HepG2 (cell line): Measurements from ENCODE around the gene HDAC5. TPM values are rescaled to one million over a fixed set of nuclear protein-coding genes. Genes with fewer than 3 reads are reported as not detected.

Experiments used
- ATAD3A ChIP-seq: sonication (generic); formaldehyde crosslinking; IDR thresholded peaks from 2 replicates; pipeline ENCODE4 v1.4.0; 2020; ENCODE audit warnings: missing genetic modification reagents
- FOXM1 ChIP-seq: sonication (generic); formaldehyde crosslinking; IDR thresholded peaks from 2 replicates; pipeline ENCODE4 v1.5.0; 2020; ENCODE audit warnings: missing genetic modification reagents
- KDM5A ChIP-seq: fragments of 200-600 bp; sonication (generic); IDR thresholded peaks from 2 replicates; pipeline ENCODE4 v1.7.0; 2018; ENCODE audit warnings: antibody characterized with exemption, mild to moderate bottlenecking, low read length, borderline replicate concordance
- MTF2 ChIP-seq: sonication (generic); formaldehyde crosslinking; IDR thresholded peaks from 2 replicates; pipeline ENCODE4 v1.5.0; 2020; ENCODE audit warnings: missing genetic modification reagents, borderline replicate concordance
- MYNN ChIP-seq: sonication (generic); formaldehyde crosslinking; IDR thresholded peaks from 2 replicates; pipeline ENCODE4 v1.4.0; 2020; ENCODE audit warnings: mild to moderate bottlenecking, low read depth, missing genetic modification reagents
- PITX1 ChIP-seq: sonication (generic); formaldehyde crosslinking; IDR thresholded peaks from 2 replicates; pipeline ENCODE4 v1.5.1; 2020; ENCODE audit warnings: mild to moderate bottlenecking, missing genetic modification reagents
- ZNF335 ChIP-seq: sonication (generic); formaldehyde crosslinking; IDR thresholded peaks from 2 replicates; pipeline ENCODE4 v1.4.0; 2020; ENCODE audit warnings: missing genetic modification reagents
- polyA plus RNA-seq, 8 experiments: library from polyadenylated mRNA; depleted of rRNA in 3 of 8; stranded (reverse) in 7 of 8; unstranded in 1 of 8; fragments of >200 nt; fragmentation: Illumina TruSeq in 4 of 8; extraction: Trizol in 4 of 8; gene quantifications; 2 replicates each; pipeline versions ENCODE4 v1.2.1 to v1.2.3, GENCODE V29; 2011 to 2016; ENCODE audit warnings: low read depth in 4 of 8, missing spikeins in 1 of 8, mixed read lengths in 1 of 8; ENCODE audit not compliant: insufficient read depth in 1 of 8
- total RNA-seq, 5 experiments: library from RNA; depleted of rRNA; stranded (reverse); fragments of >200 nt; fragmentation: Illumina TruSeq; extraction: Trizol; gene quantifications; 2 replicates each; pipeline ENCODE4 v1.2.3, GENCODE V29; 2016; ENCODE audit warnings: low read depth in 1 of 5
- TF ChIP-seq, protein P1 (sequence below): sonication (generic); formaldehyde crosslinking; IDR thresholded peaks from 2 replicates; pipeline ENCODE4 v1.5.1; 2020; ENCODE audit warnings: mild to moderate bottlenecking, moderate library complexity, missing genetic modification reagents
- TF ChIP-seq, protein P2 (sequence below): sonication (generic); formaldehyde crosslinking; IDR thresholded peaks from 2 replicates; pipeline ENCODE4 v1.4.0; 2020; ENCODE audit warnings: missing genetic modification reagents, borderline replicate concordance

The HDAC5 gene
- total and polyA plus RNA-seq, 2 of the 13 experiments (the other 11 are each of a cell fraction or from before 2014, with no cell fraction given), result 46.4 to 85.4 TPM

DNA sequence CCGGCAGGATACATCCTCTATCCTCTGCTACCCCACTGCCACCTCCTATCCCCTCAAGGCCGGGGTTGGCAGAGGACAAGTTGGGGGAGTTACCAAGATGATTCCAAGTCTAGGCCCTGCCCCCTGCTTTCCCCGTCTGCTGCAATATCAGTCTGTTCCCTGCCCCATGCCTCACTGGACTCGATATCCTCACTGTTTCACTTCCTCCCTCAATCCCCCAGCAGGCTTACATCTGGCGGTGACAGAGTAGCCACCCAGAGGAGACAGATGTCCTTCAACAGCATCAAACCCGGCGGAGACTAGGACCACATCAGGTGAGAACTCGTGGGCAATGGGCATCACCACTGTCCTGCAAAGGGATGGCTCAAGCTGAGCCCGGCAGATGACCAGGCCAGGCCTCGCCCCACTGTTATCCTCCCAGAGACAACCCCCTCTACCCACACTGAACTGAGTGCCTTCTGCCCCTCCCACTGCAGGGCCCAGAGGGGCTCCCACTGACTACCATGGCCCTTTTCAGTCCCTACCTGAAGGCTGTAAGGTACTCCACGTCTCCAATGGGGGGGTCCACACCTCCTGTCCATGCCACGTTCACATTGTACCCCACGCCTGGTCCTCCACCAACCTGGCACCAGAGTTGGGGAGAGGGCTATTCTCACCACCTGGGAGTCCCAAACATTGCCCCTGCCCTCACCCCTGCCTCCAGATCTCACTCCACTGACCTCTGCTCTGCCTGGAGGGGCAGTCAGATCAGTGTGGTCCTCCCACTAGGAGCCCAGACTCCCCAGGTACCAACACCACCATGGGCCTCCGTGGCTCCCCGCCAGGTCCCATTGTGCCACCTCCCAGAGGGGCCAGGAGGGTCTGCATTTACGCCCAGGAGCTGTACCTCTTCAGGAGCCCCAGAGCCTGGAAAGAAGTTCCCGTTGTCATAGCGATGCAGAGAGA is 43.3 kb downstream of the HDAC5 start (continued):
- no peak for TF ChIP-seq PITX1 (CRISPR knock-in tag)
- no peak for TF ChIP-seq KDM5A
- TF ChIP-seq, protein P1, sequence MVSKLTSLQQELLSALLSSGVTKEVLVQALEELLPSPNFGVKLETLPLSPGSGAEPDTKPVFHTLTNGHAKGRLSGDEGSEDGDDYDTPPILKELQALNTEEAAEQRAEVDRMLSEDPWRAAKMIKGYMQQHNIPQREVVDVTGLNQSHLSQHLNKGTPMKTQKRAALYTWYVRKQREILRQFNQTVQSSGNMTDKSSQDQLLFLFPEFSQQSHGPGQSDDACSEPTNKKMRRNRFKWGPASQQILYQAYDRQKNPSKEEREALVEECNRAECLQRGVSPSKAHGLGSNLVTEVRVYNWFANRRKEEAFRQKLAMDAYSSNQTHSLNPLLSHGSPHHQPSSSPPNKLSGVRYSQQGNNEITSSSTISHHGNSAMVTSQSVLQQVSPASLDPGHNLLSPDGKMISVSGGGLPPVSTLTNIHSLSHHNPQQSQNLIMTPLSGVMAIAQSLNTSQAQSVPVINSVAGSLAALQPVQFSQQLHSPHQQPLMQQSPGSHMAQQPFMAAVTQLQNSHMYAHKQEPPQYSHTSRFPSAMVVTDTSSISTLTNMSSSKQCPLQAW (CRISPR knock-in tag), result no peak
- TF ChIP-seq MYNN (CRISPR knock-in tag), result no peak
- TF ChIP-seq, protein P2, sequence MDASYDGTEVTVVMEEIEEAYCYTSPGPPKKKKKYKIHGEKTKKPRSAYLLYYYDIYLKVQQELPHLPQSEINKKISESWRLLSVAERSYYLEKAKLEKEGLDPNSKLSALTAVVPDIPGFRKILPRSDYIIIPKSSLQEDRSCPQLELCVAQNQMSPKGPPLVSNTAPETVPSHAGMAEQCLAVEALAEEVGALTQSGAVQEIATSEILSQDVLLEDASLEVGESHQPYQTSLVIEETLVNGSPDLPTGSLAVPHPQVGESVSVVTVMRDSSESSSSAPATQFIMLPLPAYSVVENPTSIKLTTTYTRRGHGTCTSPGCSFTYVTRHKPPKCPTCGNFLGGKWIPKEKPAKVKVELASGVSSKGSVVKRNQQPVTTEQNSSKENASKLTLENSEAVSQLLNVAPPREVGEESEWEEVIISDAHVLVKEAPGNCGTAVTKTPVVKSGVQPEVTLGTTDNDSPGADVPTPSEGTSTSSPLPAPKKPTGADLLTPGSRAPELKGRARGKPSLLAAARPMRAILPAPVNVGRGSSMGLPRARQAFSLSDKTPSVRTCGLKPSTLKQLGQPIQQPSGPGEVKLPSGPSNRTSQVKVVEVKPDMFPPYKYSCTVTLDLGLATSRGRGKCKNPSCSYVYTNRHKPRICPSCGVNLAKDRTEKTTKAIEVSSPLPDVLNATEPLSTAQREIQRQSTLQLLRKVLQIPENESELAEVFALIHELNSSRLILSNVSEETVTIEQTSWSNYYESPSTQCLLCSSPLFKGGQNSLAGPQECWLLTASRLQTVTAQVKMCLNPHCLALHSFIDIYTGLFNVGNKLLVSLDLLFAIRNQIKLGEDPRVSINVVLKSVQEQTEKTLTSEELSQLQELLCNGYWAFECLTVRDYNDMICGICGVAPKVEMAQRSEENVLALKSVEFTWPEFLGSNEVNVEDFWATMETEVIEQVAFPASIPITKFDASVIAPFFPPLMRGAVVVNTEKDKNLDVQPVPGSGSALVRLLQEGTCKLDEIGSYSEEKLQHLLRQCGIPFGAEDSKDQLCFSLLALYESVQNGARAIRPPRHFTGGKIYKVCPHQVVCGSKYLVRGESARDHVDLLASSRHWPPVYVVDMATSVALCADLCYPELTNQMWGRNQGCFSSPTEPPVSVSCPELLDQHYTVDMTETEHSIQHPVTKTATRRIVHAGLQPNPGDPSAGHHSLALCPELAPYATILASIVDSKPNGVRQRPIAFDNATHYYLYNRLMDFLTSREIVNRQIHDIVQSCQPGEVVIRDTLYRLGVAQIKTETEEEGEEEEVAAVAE (CRISPR knock-in tag), result no peak
- TF ChIP-seq ATAD3A (CRISPR knock-in tag), result no peak
- TF ChIP-seq FOXM1, result no peak
- TF ChIP-seq ZNF335 (CRISPR knock-in tag), result no peak
- TF ChIP-seq MTF2 (CRISPR knock-in tag), result no peak
